Ovary (tissue), 9 donors: Measurements from ENCODE around the gene CACNA1A. TPM values are rescaled to one million over a fixed set of nuclear protein-coding genes. Genes with fewer than 3 reads are reported as not detected.
"Not testable (repeated sequence)": the region's sequence is repeated elsewhere in the genome, so short reads cannot be mapped to it uniquely, and the experiment has no call there.

Source experiments
- DNase-seq, 5 donors: peaks; one replicate each; pipeline ENCODE4 v3.0.0-alpha.2; 2019 to 2020
- H3K27ac ChIP-seq, 2 donors: fragments of 200-600 bp; one replicate each; pipeline versions ENCODE4 v1.5.1 to v1.8.0; 2019 to 2022
- H3K27me3 ChIP-seq: fragments of 200-600 bp; one replicate; pipeline ENCODE4 v1.8.0; 2022
- H3K36me3 ChIP-seq: fragments of 200-600 bp; sonication (generic); one replicate; pipeline ENCODE4 v1.5.1; 2019
- H3K4me1 ChIP-seq: one replicate; pipeline ENCODE4 v1.8.1; 2013; ENCODE audit warnings: mild to moderate bottlenecking, moderate library complexity; ENCODE audit not compliant: insufficient read depth
- H3K4me3 ChIP-seq: fragments of 200-600 bp; sonication (generic); one replicate; pipeline ENCODE4 v1.5.1; 2017
- H3K9me3 ChIP-seq, 2 donors: fragments of 200-600 bp in 1 of 2; sonication (generic) in 1 of 2; one replicate each; pipeline versions ENCODE4 v1.5.1 to v1.8.1; 2013 to 2019; ENCODE audit warnings: mild to moderate bottlenecking in 1 of 2, moderate library complexity in 1 of 2
- CTCF ChIP-seq, 3 donors: fragments of 450-650 bp in 2 of 3; fragments of 200-600 bp in 1 of 3; IDR thresholded peaks; one replicate each; pipeline versions ENCODE4 v1.5.1 to v1.8.0; 2016 to 2022; ENCODE audit warnings: antibody characterized with exemption in 3 of 3, mild to moderate bottlenecking in 1 of 3
- EP300 ChIP-seq: sonication (generic); formaldehyde crosslinking; IDR thresholded peaks from one replicate; pipeline ENCODE4 v1.6.1; 2017; ENCODE audit warnings: antibody characterized with exemption
- POLR2A ChIP-seq: fragments of 450-650 bp; IDR thresholded peaks from one replicate; pipeline ENCODE4 v1.6.1; 2017; ENCODE audit warnings: antibody characterized with exemption, mild to moderate bottlenecking, moderate library complexity
- WGBS, 3 donors: extraction: QIAGEN DNeasy Blood & Tissue Kit in 1 of 3; methylation state at CpG; one replicate each; pipeline versions ENCODE4 v1.1.5 to v1.1.7; 2013 to 2017; 5-methylcytosine and 5-hydroxymethylcytosine counted together
- intact Hi-C, 4 donors: fragments of 100-400 bp; cut with DNase I; formaldehyde crosslinking; loops; one replicate each; pipeline versions ENCODE4 v1.11.0 to v1.15.1; 2022 to 2023
- polyA plus RNA-seq, 2 donors: library from polyadenylated mRNA; stranded (reverse); fragments of 200-250 nt in 1 of 2; fragments of 350-450 nt in 1 of 2; fragmentation: Illumina TruSeq in 1 of 2; extraction: RNeasy Lipid Tissue Mini Kit (QIAGEN cat#74804) in 1 of 2; gene quantifications; one replicate each; pipeline ENCODE4 v1.2.3, GENCODE V29; 2013 to 2014
- total RNA-seq, 7 donors: library from RNA; depleted of rRNA in 2 of 7; stranded (reverse); fragments of >200 nt in 2 of 7; fragmentation: NEBNext Ultra II Directional in 3 of 7; extraction: Animal tissue kit (Norgen Biotek cat#: 25700) in 3 of 7; gene quantifications; one replicate each; pipeline versions ENCODE4 v1.1.0 to v1.2.4, GENCODE V29; 2016 to 2023
- donor health status: DM: no; HTN: no; CAD: no; lungs with moderate emphysema.
- donor health status: DM: no; HTN: no; CAD: no.
- donor health status: Bipolar disorder and iron deficiency.
- donor health status: DM: yes; HTN: yes; CAD: no.
- donor health status: DM: no; HTN: no; CAD: no.
- donor health status: DM: yes; HTN: yes; CAD: no.

CACNA1A gene
- total and polyA plus RNA-seq, 9 donors: 0.60 to 3.3 (median 1.6) TPM

- no peaks in the 10 kb centered on the region for H3K36me3 ChIP-seq
- no peaks in the 10 kb centered on the region for H3K9me3 ChIP-seq
- H3K27ac ChIP-seq: no peak overlapping the region
- H3K4me1 ChIP-seq: no peaks in the 10 kb centered on the region
- H3K4me3 ChIP-seq: no peak overlapping the region
- WGBS, 3 donors: 65 to 69% (median 65%) methylated on average over 18 of the region's 18 CpGs
- H3K27me3 ChIP-seq: no peaks in the 10 kb centered on the region
- DNase-seq: peak in 4 of 5 donors; percentile 39 to 60 (median 56)
- TF ChIP-seq CTCF (IDR thresholded peaks at IDR 0.05): no peak
- no peak for TF ChIP-seq EP300
- TF ChIP-seq POLR2A: no peak
- intact Hi-C loops: no loop called here
Observed at GRCh38 chr19:13172346-13173138, 333.7 kb downstream of the CACNA1A start.

GRCh38 chr19:13171146-13171545 is 335.1 kb downstream of the CACNA1A start:
- no peak overlapping the region for H3K4me3 ChIP-seq
- DNase-seq: no peak
- no peak overlapping the region for H3K27ac ChIP-seq
- intact Hi-C loops: no loop called here
- WGBS, 3 donors: 91 to 93% (median 92%) methylated on average over 7 of the region's 7 CpGs
- no peaks in the 10 kb centered on the region for H3K36me3 ChIP-seq
- H3K4me1 ChIP-seq: no peaks in the 10 kb centered on the region
- H3K27me3 ChIP-seq: no peaks in the 10 kb centered on the region
- H3K9me3 ChIP-seq: no peaks in the 10 kb centered on the region
- TF ChIP-seq POLR2A (no peak), CTCF (IDR thresholded peaks at IDR 0.05) (no peak), EP300 (no peak)

GRCh38 chr19:13169769-13170168 is 336.5 kb downstream of the CACNA1A start:
- Histone ChIP-seq H3K9me3 (no peaks in the 10 kb centered on the region), H3K4me1 (no peaks in the 10 kb centered on the region), H3K27ac (no peak overlapping the region), H3K27me3 (no peaks in the 10 kb centered on the region), H3K4me3 (no peak overlapping the region), H3K36me3 (no peaks in the 10 kb centered on the region)
- DNase-seq: no peak
- WGBS, 3 donors: 79 to 85% (median 81%) methylated on average over 5 of the region's 5 CpGs
- intact Hi-C loops: loop anchor here in 1 of 4 donors (10.0 kb wide), 1 partner anchor 695 kb away; no protein-coding TSS in a partner anchor
- no peak for TF ChIP-seq EP300
- no peak for TF ChIP-seq POLR2A
- no peak for TF ChIP-seq CTCF (IDR thresholded peaks at IDR 0.05)

GRCh38 chr19:13166151-13166550 is 340.1 kb downstream of the CACNA1A start:
- H3K27ac ChIP-seq, H3K4me3 ChIP-seq, DNase-seq, H3K9me3 ChIP-seq, H3K4me1 ChIP-seq, H3K27me3 ChIP-seq, H3K36me3 ChIP-seq: not testable (repeated sequence)
- WGBS, 3 donors: 94 to 96% (median 95%) methylated on average over 3 of the region's 3 CpGs
- intact Hi-C loops: loop anchor here in 1 of 4 donors (10.0 kb wide), 1 partner anchor 699 kb away; no protein-coding TSS in a partner anchor
